GM21786 (cell line): ENCODE measurements around the gene MYO6.
"Not testable (repeated sequence)": the region's sequence is repeated elsewhere in the genome, so short reads cannot be mapped to it uniquely, and the experiment has no call there.

Source experiments
- ATAC-seq: cut with Tn5 transposase; IDR thresholded peaks from one replicate; pipeline ENCODE4 v1.9.1; 2021; ENCODE audit not compliant: unreplicated experiment

MYO6 gene

GRCh38 chr6:75748743-75749538 is at the start of gene MYO6:
TSS of gene MYO6 (plus strand) at chr6:75749239. CDS start at chr6:75817548, 68,309 bp downstream.
- peak; percentile 69 for ATAC-seq

GRCh38 chr6:75708334-75708733 is 40.7 kb upstream of the MYO6 start:
- not testable (repeated sequence) for ATAC-seq

GRCh38 chr6:75711173-75711572 is 37.9 kb upstream of the MYO6 start:
- no peak for ATAC-seq

- ATAC-seq: no peak
These were observed 29.9 kb upstream of the MYO6 start for GRCh38 chr6:75719133-75719532.

DNA sequence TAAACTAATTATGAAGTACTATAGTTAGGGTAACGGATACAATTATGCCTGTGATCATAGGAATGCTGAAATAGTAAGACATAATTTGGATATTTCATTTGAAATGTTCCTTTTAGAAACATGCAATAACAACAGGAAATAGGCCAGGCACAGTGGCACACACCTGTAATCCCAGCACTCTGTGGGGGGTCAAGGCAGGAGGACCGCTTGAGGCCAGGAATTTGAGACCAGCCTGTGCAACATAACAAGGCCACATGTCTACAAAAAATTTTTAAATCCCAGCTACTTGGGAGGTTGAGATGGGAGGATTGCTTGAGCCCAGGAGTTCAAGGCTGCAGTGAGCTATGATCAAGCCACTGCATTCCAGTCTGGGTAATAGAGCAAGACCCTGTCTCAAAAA is 25.7 kb upstream of the MYO6 start:
- no peak for ATAC-seq

DNA sequence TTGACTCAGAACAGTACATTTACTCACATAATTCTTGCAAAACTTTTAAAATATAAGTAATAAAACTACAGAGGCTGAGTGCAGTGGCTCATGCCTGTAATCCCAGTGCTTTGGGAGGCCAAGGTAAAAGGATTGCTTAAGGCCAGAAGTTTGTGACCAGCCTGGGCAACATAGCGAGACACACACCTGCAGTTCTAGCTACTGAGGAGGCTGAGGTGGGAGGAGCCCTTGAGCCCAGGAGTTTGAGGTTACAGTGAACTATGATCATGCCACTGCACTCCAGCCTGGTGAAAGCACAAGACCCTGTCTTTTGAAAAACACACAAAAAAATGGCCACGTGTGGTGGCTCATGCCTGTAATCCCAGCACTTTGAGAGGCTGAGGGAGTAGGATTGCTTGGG is 21.8 kb upstream of the MYO6 start:
- no peak for ATAC-seq

DNA sequence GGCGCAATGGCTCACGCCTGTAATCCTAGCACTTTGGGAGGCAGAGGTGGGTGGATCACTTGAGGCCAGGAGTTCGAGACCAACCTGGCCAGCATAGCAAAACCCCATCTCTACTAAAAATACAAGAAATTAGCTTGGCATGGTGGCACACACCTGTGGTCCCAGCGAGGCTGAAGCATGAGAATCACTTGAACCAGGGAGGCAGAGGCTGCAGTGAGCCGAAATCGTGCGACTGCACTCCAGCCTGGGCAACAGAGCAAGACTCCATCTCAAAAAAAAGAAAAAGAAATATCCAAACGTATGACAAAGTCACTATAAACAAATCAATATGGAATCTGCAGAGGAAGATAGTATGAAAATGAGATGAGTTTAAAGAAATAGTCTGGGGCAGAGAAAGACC is 18.0 kb upstream of the MYO6 start:
- ATAC-seq: not testable (repeated sequence)

DNA sequence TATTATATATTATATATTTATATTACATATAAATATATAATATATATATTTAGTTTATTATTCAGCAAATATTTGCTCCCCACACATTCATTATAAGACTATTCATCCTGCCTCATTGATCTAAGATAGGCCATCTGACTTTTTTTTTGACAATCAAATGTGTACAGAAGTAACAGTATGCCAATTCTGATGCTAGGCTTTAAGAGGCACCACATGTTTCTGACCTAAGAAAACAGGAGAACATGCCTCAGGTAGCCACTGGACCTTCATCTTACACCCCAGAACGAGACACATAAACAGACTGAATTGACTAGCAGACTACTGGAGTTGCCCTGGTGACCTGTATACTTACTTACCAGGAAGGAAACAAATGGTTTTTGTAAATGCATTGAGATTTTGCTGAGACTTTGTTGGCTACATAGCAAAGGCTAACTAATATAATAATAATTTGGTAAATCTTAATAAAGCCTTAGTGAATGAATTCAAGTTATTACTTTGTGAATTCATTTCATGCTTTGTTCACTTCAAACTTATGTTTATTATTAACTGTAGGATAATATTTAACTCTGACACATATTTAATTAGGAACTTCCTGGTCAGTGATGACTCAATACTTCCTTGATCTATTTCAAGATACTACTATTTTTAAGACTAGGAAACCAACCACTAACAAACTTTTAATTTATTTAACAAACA is 13.4 kb upstream of the MYO6 start:
- ATAC-seq: peak; percentile 95

- ATAC-seq: no peak
These were observed 5.1 kb upstream of the MYO6 start for GRCh38 chr6:75743971-75744370.

- no peak for ATAC-seq
These were observed 3.6 kb upstream of the MYO6 start for GRCh38 chr6:75745404-75745803.

DNA sequence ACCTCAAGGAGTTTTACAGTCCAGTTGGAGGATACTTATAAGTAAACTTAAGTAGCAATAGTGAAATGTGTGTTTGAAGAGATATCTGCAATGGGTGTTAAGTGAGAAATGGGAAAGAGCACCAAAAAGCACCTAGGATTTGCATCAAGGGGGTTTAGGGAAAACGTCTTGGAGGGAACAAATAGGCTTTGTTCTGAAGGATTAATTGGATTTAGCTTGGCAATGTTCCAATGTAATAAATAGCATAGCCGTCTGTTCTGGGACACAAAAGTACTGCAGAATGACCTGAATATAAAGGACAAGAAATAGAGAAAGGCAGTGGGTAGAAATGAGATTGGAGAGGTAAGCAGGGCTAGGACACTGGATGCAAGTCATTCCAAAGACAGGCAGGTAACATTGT is 2.8 kb upstream of the MYO6 start:
- ATAC-seq: no peak

- no peak for ATAC-seq
These were observed 1.7 kb upstream of the MYO6 start for GRCh38 chr6:75747152-75747992.

GRCh38 chr6:75748003-75748742 is 866 bp upstream of the MYO6 start:
- ATAC-seq: no peak

DNA sequence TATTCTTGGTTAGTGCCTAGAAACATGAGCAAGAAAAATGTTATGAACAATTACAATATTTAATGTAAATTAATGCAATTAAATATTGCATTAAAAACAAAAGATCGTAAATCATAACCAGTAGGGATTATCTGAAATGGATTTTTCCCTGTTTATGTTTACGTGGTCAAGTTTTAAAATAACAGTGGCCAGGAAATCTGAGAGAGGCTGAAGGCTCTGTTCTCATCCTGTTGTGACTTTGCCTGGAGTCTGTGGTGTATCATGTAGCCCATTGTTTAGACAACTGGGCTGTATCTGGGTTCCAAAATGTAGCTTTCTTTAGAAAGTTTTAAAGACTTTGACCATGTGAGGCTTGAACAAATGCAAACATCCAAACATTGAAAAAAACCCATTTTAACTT is 2.4 kb downstream of the MYO6 start:
- ATAC-seq: no peak

DNA sequence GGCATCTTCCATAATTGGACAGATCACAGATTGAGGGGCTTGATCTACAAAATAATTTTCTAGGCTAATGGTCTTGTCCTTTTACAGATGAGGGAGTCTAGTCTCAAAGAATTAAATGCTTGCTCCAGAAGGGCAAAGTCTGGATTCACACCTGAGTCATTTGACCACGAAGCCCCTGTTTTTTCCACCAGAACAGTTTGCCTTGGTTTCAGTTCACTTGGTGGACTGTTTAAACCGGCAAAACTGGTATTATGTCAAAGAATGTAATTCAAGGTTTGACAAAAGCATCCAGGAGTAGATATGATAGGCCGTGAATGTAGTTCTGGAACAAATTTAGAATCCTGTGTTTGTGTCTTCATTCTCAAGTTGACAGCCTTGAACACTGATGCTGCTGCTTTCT is 3.3 kb downstream of the MYO6 start:
- no peak for ATAC-seq

- no peak for ATAC-seq
These were observed 6.7 kb downstream of the MYO6 start for GRCh38 chr6:75755704-75756103.

- ATAC-seq: no peak
These were observed 8.3 kb downstream of the MYO6 start for GRCh38 chr6:75757295-75757694.

GRCh38 chr6:75758061-75758460 is 9.0 kb downstream of the MYO6 start:
- ATAC-seq: no peak

- ATAC-seq: no peak
These were observed 10.2 kb downstream of the MYO6 start for GRCh38 chr6:75759207-75759606.

DNA sequence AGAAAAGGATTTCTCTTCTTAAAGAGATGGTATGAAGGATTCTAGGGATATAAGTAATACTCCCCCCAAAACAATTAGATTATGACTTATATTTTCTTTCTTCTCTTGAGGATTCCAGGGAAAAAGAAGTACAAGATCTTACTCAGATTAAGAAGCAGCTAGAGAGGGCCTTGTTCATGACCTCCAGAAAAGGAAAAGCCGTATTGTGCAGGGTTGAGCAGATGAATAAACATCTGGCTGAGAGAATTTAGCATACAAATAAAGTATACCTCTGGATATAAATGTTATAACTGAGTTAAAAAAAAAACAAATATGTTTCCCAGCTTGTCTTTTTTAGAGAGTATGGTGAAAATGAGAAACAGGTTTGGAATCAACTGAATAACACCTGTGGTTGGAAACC is 11.3 kb downstream of the MYO6 start:
- ATAC-seq: no peak

DNA sequence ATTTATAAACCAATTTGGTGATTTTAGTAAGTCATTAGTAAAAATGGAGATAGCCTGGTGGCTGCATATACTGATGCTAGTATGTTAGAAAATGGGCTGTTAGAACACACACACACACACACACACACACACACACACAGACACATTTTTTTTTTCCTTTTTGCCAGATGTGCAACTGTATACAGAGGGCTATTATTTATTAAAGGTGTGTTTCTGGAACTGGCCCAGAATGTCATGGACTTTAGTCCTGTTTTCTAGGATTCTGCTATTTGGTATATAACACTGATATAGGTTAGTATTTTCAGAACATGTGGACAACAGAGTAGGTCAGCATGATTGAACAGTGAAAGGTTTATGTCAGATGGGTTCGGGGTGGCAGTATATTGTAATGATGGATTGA is 12.4 kb downstream of the MYO6 start:
- ATAC-seq: no peak
